Erythroblast (primary cell): ENCODE results near the gene QSOX1.

Experiments
- GATA1 ChIP-seq: IDR thresholded peaks from 2 replicates; pipeline ENCODE4 v1.6.1; 2011; ENCODE audit warnings: low read depth, mild to moderate bottlenecking, control low read depth, low read length, moderate library complexity
- POLR2A ChIP-seq: IDR thresholded peaks from 2 replicates; pipeline ENCODE4 v1.6.1; 2011; ENCODE audit warnings: mild to moderate bottlenecking, low read length

- TF ChIP-seq POLR2A (no peak), GATA1 (no peak)
These were observed 43.5 kb downstream of the QSOX1 start for GRCh38 chr1:180198196-180198595.
